Endothelial cell of umbilical vein (primary cell): ENCODE results near the gene L1CAM. TPM values are rescaled to one million over a fixed set of nuclear protein-coding genes. Genes with fewer than 3 reads are reported as not detected.

Experiments used
- BruUV-seq: library from RNA; stranded (reverse); fragments of 400-500 nt; replicated peaks from 2 replicates; lab custom pipeline; 2021; lab: Mats Ljungman, UMichigan
- CTCF ChIA-PET: fragments of 300-600, 350-600 bp; sonication (Branson Sonifier 250); formaldehyde crosslinking; loops from one replicate; lab custom pipeline; 2021; ENCODE audit warnings: antibody characterized with exemption, inconsistent platforms; lab: Charles Lee
- POLR2A ChIA-PET: fragments of 300-600, 350-600 bp; sonication (Branson Sonifier 250); formaldehyde crosslinking; loops from one replicate; lab custom pipeline; 2021; ENCODE audit warnings: antibody characterized with exemption, inconsistent platforms; lab: Charles Lee
- DNase-seq: peaks from one replicate; pipeline ENCODE4 v3.0.0-alpha.2; 2011; ENCODE audit warnings: low read depth, low spot score
- FAIRE-seq: peaks from 2 replicates; lab custom pipeline; 2011; peaks lifted over from hg19 to GRCh38; lab: Jason Lieb, UNC
- H2AFZ ChIP-seq: 2 replicates; pipeline ENCODE4 v1.6.0; 2012; ENCODE audit warnings: low read depth, low read length, control low read depth, inconsistent platforms
- H3K27ac ChIP-seq: 2 replicates; pipeline ENCODE4 v1.5.1; 2011; ENCODE audit warnings: low read depth, mild to moderate bottlenecking, control low read depth, low read length, moderate library complexity; ENCODE audit not compliant: insufficient read depth
- H3K27me3 ChIP-seq, 2 experiments: 2 replicates each; pipeline versions ENCODE4 v1.6.0 to v1.6.1; 2011; ENCODE audit warnings: low read length in 2 of 2, mixed read lengths in 1 of 2; ENCODE audit not compliant: control insufficient read depth in 2 of 2, insufficient read depth in 2 of 2
- H3K36me3 ChIP-seq, 2 experiments: 2 replicates in 1 of 2; 3 replicates in 1 of 2; pipeline ENCODE4 v1.5.1; 2011; ENCODE audit warnings: low read length in 2 of 2, mild to moderate bottlenecking in 1 of 2, moderate library complexity in 1 of 2; ENCODE audit not compliant: control insufficient read depth in 2 of 2, insufficient read depth in 2 of 2; ENCODE audit errors: extremely low read depth in 1 of 2
- H3K4me1 ChIP-seq: 3 replicates; pipeline ENCODE4 v1.5.1; 2011; ENCODE audit warnings: mild to moderate bottlenecking, low read length; ENCODE audit not compliant: control insufficient read depth, insufficient read depth; ENCODE audit errors: extremely low read depth
- H3K4me2 ChIP-seq: 2 replicates; pipeline ENCODE4 v1.6.1; 2011; ENCODE audit warnings: low read length, control low read depth, mixed read lengths; ENCODE audit not compliant: insufficient read depth
- H3K4me3 ChIP-seq, 3 experiments: fragments of 200-600 bp in 1 of 3; sonication (generic), shearing (Covaris generic) in 1 of 3; replicated peaks in 1 of 3; 2 replicates each; pipeline ENCODE4 v1.5.1; 2011 to 2016; ENCODE audit warnings: control low read depth in 3 of 3, low read length in 3 of 3, mild to moderate bottlenecking in 2 of 3, inconsistent platforms in 1 of 3, low read depth in 1 of 3, moderate library complexity in 1 of 3; ENCODE audit not compliant: insufficient read depth in 1 of 3
- H3K79me2 ChIP-seq: 2 replicates; pipeline ENCODE4 v1.6.0; 2012; ENCODE audit warnings: low read length, inconsistent platforms; ENCODE audit not compliant: control insufficient read depth, insufficient read depth
- H3K9ac ChIP-seq: replicated peaks from 2 replicates; pipeline ENCODE3; 2011; ENCODE audit warnings: low read length, control low read depth; ENCODE audit not compliant: insufficient read depth; ENCODE audit errors: extremely low read depth
- H3K9me1 ChIP-seq: replicated peaks from 3 replicates; pipeline ENCODE4 v1.6.0; 2011; ENCODE audit warnings: mild to moderate bottlenecking, low read length; ENCODE audit not compliant: control insufficient read depth, insufficient read depth; ENCODE audit errors: extremely low read depth
- H3K9me3 ChIP-seq: replicated peaks from 2 replicates; pipeline ENCODE4 v1.5.1; 2012; ENCODE audit warnings: low read length, inconsistent platforms; ENCODE audit not compliant: control insufficient read depth, insufficient read depth
- H4K20me1 ChIP-seq: replicated peaks from 2 replicates; pipeline ENCODE3; 2011; ENCODE audit warnings: mild to moderate bottlenecking, low read length; ENCODE audit not compliant: control insufficient read depth, insufficient read depth; ENCODE audit errors: extremely low read depth
- EZH2 ChIP-seq: IDR thresholded peaks from 2 replicates; pipeline ENCODE4 v1.6.1; 2012; ENCODE audit warnings: borderline replicate concordance, low read depth, mild to moderate bottlenecking, moderate library complexity, low read length, inconsistent platforms; ENCODE audit not compliant: severe bottlenecking
- FOS ChIP-seq: IDR thresholded peaks from 2 replicates; pipeline ENCODE4 v1.6.1; 2011; ENCODE audit warnings: mild to moderate bottlenecking, low read length, moderate library complexity, borderline replicate concordance; ENCODE audit not compliant: insufficient read depth
- GATA2 ChIP-seq: IDR thresholded peaks from 2 replicates; pipeline ENCODE4 v1.7.0; 2011; ENCODE audit warnings: low read depth, mild to moderate bottlenecking, moderate library complexity, mixed read lengths, low read length; ENCODE audit not compliant: insufficient read length, insufficient read depth
- JUN ChIP-seq: IDR thresholded peaks from 2 replicates; pipeline ENCODE4 v1.6.1; 2011; ENCODE audit warnings: borderline replicate concordance, low read depth; ENCODE audit not compliant: insufficient read length, insufficient read depth
- MYC ChIP-seq: IDR thresholded peaks from one replicate; pipeline ENCODE4 v1.6.1; 2011; ENCODE audit warnings: mild to moderate bottlenecking, low read depth, low read length
- POLR2A ChIP-seq: IDR thresholded peaks from 2 replicates; pipeline ENCODE4 v1.6.1; 2012; ENCODE audit warnings: low read depth, mild to moderate bottlenecking, control low read depth, low read length
- POLR2AphosphoS5 ChIP-seq: IDR thresholded peaks from 2 replicates; pipeline ENCODE4 v1.6.1; 2012; ENCODE audit warnings: low read depth, mild to moderate bottlenecking, control low read depth, low read length, moderate library complexity; ENCODE audit not compliant: insufficient read depth
- dilution Hi-C: fragments of 300-500 bp; cut with MboI; formaldehyde crosslinking; loops from one replicate; pipeline ENCODE4 v1.15.0; 2019; ENCODE audit warnings: low sequenced_read_pairs; ENCODE audit not compliant: extremely low pct_ligation_motif_present
- intact Hi-C: fragments of 100-400 bp; cut with micrococcal nuclease; formaldehyde crosslinking; loops from one replicate; pipeline ENCODE4 v1.10.0; 2022
- polyA plus RNA-seq, 4 experiments: library from polyadenylated mRNA; depleted of rRNA in 3 of 4; stranded (reverse) in 3 of 4; unstranded in 1 of 4; fragments of >200 nt; gene quantifications; 2 replicates each; pipeline versions ENCODE4 v1.2.1 to v1.2.3, GENCODE V29; 2011 to 2012; ENCODE audit warnings: missing spikeins in 1 of 4
- total RNA-seq: library from RNA; stranded (reverse); gene quantifications from 2 replicates; pipeline ENCODE4 v1.2.3, GENCODE V29; 2021
- TF ChIP-seq, protein P1 (sequence below): IDR thresholded peaks from 2 replicates; pipeline ENCODE4 v1.6.1; 2011; ENCODE audit not compliant: insufficient read depth, insufficient read length
- TF ChIP-seq, protein P2 (sequence below), 2 donors: IDR thresholded peaks; 1 replicate in 1 of 2; 2 replicates in 1 of 2; pipeline ENCODE4 v1.5.1; 2011; ENCODE audit warnings: low read length in 2 of 2, mild to moderate bottlenecking in 2 of 2, moderate library complexity in 2 of 2, control low read depth in 1 of 2, inconsistent platforms in 1 of 2, low read depth in 1 of 2; ENCODE audit not compliant: insufficient read depth in 1 of 2; ENCODE audit errors: extremely low read depth in 1 of 2

L1CAM gene
- total and polyA plus RNA-seq, 2 donors (not counting 3 experiments of a cell fraction or from before 2014, with no cell fraction given), result 0.01 TPM; not detected in 1

DNA sequence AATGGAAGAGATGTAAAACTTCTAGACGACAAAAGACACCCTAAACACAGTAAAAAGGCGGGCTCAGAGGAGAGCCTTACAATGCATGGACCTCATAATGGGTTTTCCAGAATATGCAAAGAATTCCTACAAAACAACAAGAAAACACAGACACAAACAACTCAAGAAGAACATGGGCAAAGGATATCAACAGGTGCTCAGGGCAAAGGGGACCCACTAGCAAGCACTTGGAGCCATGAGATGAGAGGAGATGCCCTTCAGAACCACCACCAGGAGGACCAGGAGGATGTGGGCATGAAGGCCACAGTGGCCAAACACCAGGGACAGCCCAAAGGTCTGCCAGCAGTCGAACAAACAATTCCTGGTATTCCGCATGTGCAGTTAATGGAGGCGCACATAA lies 72.8 kb downstream of the L1CAM start:
- ChIA-PET CTCF (no interaction called here), POLR2A (no interaction called here)
- FAIRE-seq (no peak), DNase-seq (no peak)
- no peaks in the 10 kb centered on the region for H3K79me2 ChIP-seq
- no peaks in the 10 kb centered on the region for H3K36me3 ChIP-seq
- H2AFZ ChIP-seq, result no peak overlapping the region
- H3K27me3 ChIP-seq, result peaks cover 0 to 2% of the 10 kb centered on the region in 2 experiments
- H3K9me1 ChIP-seq, result no peaks in the 10 kb centered on the region
- no peaks in the 10 kb centered on the region for H3K9me3 ChIP-seq
- TF ChIP-seq GATA2 (no peak), POLR2AphosphoS5 (no peak), JUN (no peak), POLR2A (no peak), EZH2 (no peak)
- H3K27ac ChIP-seq, result no peak overlapping the region
- H3K4me2 ChIP-seq, result no peak overlapping the region
- dilution Hi-C loops (no loop called here), intact Hi-C loops (loop anchor here (10.0 kb wide), 1 partner anchor 72 kb away; the partner anchor contains the start of gene L1CAM)
- BruUV-seq, result no TSS peak
- no peak overlapping the region for H3K9ac ChIP-seq
- no peak overlapping the region for H3K4me3 ChIP-seq
- no peaks in the 10 kb centered on the region for H3K4me1 ChIP-seq
- no peaks in the 10 kb centered on the region for H4K20me1 ChIP-seq

GRCh38 chrX:153812220-153812619 lies 73.8 kb downstream of the L1CAM start:
- no peaks in the 10 kb centered on the region for H3K36me3 ChIP-seq
- H3K4me3 ChIP-seq, result no peak overlapping the region
- DNase-seq (no peak), FAIRE-seq (no peak)
- dilution Hi-C loops (no loop called here), intact Hi-C loops (loop anchor here (10.0 kb wide), 1 partner anchor 73 kb away; the partner anchor contains the start of gene L1CAM)
- BruUV-seq, result no TSS peak
- H3K9me3 ChIP-seq, result no peaks in the 10 kb centered on the region
- H3K9ac ChIP-seq, result no peak overlapping the region
- ChIA-PET CTCF (no interaction called here), POLR2A (no interaction called here)
- no peaks in the 10 kb centered on the region for H3K9me1 ChIP-seq
- no peak overlapping the region for H2AFZ ChIP-seq
- no peak overlapping the region for H3K4me2 ChIP-seq
- TF ChIP-seq FOS (no peak), GATA2 (no peak), EZH2 (no peak), MYC (no peak), POLR2A (no peak), JUN (no peak), POLR2AphosphoS5 (no peak)
- TF ChIP-seq, protein P1, sequence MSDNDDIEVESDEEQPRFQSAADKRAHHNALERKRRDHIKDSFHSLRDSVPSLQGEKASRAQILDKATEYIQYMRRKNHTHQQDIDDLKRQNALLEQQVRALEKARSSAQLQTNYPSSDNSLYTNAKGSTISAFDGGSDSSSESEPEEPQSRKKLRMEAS, result no peak
- TF ChIP-seq, protein P2, sequence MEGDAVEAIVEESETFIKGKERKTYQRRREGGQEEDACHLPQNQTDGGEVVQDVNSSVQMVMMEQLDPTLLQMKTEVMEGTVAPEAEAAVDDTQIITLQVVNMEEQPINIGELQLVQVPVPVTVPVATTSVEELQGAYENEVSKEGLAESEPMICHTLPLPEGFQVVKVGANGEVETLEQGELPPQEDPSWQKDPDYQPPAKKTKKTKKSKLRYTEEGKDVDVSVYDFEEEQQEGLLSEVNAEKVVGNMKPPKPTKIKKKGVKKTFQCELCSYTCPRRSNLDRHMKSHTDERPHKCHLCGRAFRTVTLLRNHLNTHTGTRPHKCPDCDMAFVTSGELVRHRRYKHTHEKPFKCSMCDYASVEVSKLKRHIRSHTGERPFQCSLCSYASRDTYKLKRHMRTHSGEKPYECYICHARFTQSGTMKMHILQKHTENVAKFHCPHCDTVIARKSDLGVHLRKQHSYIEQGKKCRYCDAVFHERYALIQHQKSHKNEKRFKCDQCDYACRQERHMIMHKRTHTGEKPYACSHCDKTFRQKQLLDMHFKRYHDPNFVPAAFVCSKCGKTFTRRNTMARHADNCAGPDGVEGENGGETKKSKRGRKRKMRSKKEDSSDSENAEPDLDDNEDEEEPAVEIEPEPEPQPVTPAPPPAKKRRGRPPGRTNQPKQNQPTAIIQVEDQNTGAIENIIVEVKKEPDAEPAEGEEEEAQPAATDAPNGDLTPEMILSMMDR (IDR thresholded peaks at IDR 0.05; ENCODE audit: extremely low read depth in 1 of 2, insufficient read depth in 1 of 2, low read depth in 1 of 2, low read length in 2 of 2), result no peak
- H4K20me1 ChIP-seq, result no peaks in the 10 kb centered on the region
- H3K27me3 ChIP-seq, result peaks cover 0 to 2% of the 10 kb centered on the region in 2 experiments
- H3K4me1 ChIP-seq, result no peaks in the 10 kb centered on the region
- no peaks in the 10 kb centered on the region for H3K79me2 ChIP-seq
- H3K27ac ChIP-seq, result no peak overlapping the region
